Endothelial cell of umbilical vein (primary cell): ENCODE data around the gene SETBP1. TPM values are rescaled to one million over a fixed set of nuclear protein-coding genes. Genes with fewer than 3 reads are reported as not detected.

Experiments used
- BruUV-seq: library from RNA; stranded (reverse); fragments of 400-500 nt; replicated peaks from 2 replicates; lab custom pipeline; 2021; lab: Mats Ljungman, UMichigan
- CTCF ChIA-PET: fragments of 300-600, 350-600 bp; sonication (Branson Sonifier 250); formaldehyde crosslinking; loops from one replicate; lab custom pipeline; 2021; ENCODE audit warnings: antibody characterized with exemption, inconsistent platforms; lab: Charles Lee
- POLR2A ChIA-PET: fragments of 300-600, 350-600 bp; sonication (Branson Sonifier 250); formaldehyde crosslinking; loops from one replicate; lab custom pipeline; 2021; ENCODE audit warnings: antibody characterized with exemption, inconsistent platforms; lab: Charles Lee
- DNase-seq: peaks from one replicate; pipeline ENCODE4 v3.0.0-alpha.2; 2011; ENCODE audit warnings: low read depth, low spot score
- FAIRE-seq: peaks from 2 replicates; lab custom pipeline; 2011; peaks lifted over from hg19 to GRCh38; lab: Jason Lieb, UNC
- H2AFZ ChIP-seq: 2 replicates; pipeline ENCODE4 v1.6.0; 2012; ENCODE audit warnings: low read depth, low read length, control low read depth, inconsistent platforms
- H3K27ac ChIP-seq: 2 replicates; pipeline ENCODE4 v1.5.1; 2011; ENCODE audit warnings: low read depth, mild to moderate bottlenecking, control low read depth, low read length, moderate library complexity; ENCODE audit not compliant: insufficient read depth
- H3K27me3 ChIP-seq, 2 experiments: 2 replicates each; pipeline versions ENCODE4 v1.6.0 to v1.6.1; 2011; ENCODE audit warnings: low read length in 2 of 2, mixed read lengths in 1 of 2; ENCODE audit not compliant: control insufficient read depth in 2 of 2, insufficient read depth in 2 of 2
- H3K36me3 ChIP-seq, 2 experiments: 2 replicates in 1 of 2; 3 replicates in 1 of 2; pipeline ENCODE4 v1.5.1; 2011; ENCODE audit warnings: low read length in 2 of 2, mild to moderate bottlenecking in 1 of 2, moderate library complexity in 1 of 2; ENCODE audit not compliant: control insufficient read depth in 2 of 2, insufficient read depth in 2 of 2; ENCODE audit errors: extremely low read depth in 1 of 2
- H3K4me1 ChIP-seq: 3 replicates; pipeline ENCODE4 v1.5.1; 2011; ENCODE audit warnings: mild to moderate bottlenecking, low read length; ENCODE audit not compliant: control insufficient read depth, insufficient read depth; ENCODE audit errors: extremely low read depth
- H3K4me2 ChIP-seq: 2 replicates; pipeline ENCODE4 v1.6.1; 2011; ENCODE audit warnings: low read length, control low read depth, mixed read lengths; ENCODE audit not compliant: insufficient read depth
- H3K4me3 ChIP-seq, 3 experiments: fragments of 200-600 bp in 1 of 3; sonication (generic), shearing (Covaris generic) in 1 of 3; replicated peaks in 1 of 3; 2 replicates each; pipeline ENCODE4 v1.5.1; 2011 to 2016; ENCODE audit warnings: control low read depth in 3 of 3, low read length in 3 of 3, mild to moderate bottlenecking in 2 of 3, inconsistent platforms in 1 of 3, low read depth in 1 of 3, moderate library complexity in 1 of 3; ENCODE audit not compliant: insufficient read depth in 1 of 3
- H3K79me2 ChIP-seq: 2 replicates; pipeline ENCODE4 v1.6.0; 2012; ENCODE audit warnings: low read length, inconsistent platforms; ENCODE audit not compliant: control insufficient read depth, insufficient read depth
- H3K9ac ChIP-seq: replicated peaks from 2 replicates; pipeline ENCODE3; 2011; ENCODE audit warnings: low read length, control low read depth; ENCODE audit not compliant: insufficient read depth; ENCODE audit errors: extremely low read depth
- H3K9me1 ChIP-seq: replicated peaks from 3 replicates; pipeline ENCODE4 v1.6.0; 2011; ENCODE audit warnings: mild to moderate bottlenecking, low read length; ENCODE audit not compliant: control insufficient read depth, insufficient read depth; ENCODE audit errors: extremely low read depth
- H3K9me3 ChIP-seq: replicated peaks from 2 replicates; pipeline ENCODE4 v1.5.1; 2012; ENCODE audit warnings: low read length, inconsistent platforms; ENCODE audit not compliant: control insufficient read depth, insufficient read depth
- H4K20me1 ChIP-seq: replicated peaks from 2 replicates; pipeline ENCODE3; 2011; ENCODE audit warnings: mild to moderate bottlenecking, low read length; ENCODE audit not compliant: control insufficient read depth, insufficient read depth; ENCODE audit errors: extremely low read depth
- CTCF ChIP-seq, 2 donors: IDR thresholded peaks; 1 replicate in 1 of 2; 2 replicates in 1 of 2; pipeline ENCODE4 v1.5.1; 2011; ENCODE audit warnings: low read length in 2 of 2, mild to moderate bottlenecking in 2 of 2, moderate library complexity in 2 of 2, control low read depth in 1 of 2, inconsistent platforms in 1 of 2, low read depth in 1 of 2; ENCODE audit not compliant: insufficient read depth in 1 of 2; ENCODE audit errors: extremely low read depth in 1 of 2
- EZH2 ChIP-seq: IDR thresholded peaks from 2 replicates; pipeline ENCODE4 v1.6.1; 2012; ENCODE audit warnings: borderline replicate concordance, low read depth, mild to moderate bottlenecking, moderate library complexity, low read length, inconsistent platforms; ENCODE audit not compliant: severe bottlenecking
- FOS ChIP-seq: IDR thresholded peaks from 2 replicates; pipeline ENCODE4 v1.6.1; 2011; ENCODE audit warnings: mild to moderate bottlenecking, low read length, moderate library complexity, borderline replicate concordance; ENCODE audit not compliant: insufficient read depth
- GATA2 ChIP-seq: IDR thresholded peaks from 2 replicates; pipeline ENCODE4 v1.7.0; 2011; ENCODE audit warnings: low read depth, mild to moderate bottlenecking, moderate library complexity, mixed read lengths, low read length; ENCODE audit not compliant: insufficient read length, insufficient read depth
- JUN ChIP-seq: IDR thresholded peaks from 2 replicates; pipeline ENCODE4 v1.6.1; 2011; ENCODE audit warnings: borderline replicate concordance, low read depth; ENCODE audit not compliant: insufficient read length, insufficient read depth
- MAX ChIP-seq: IDR thresholded peaks from 2 replicates; pipeline ENCODE4 v1.6.1; 2011; ENCODE audit not compliant: insufficient read depth, insufficient read length
- MYC ChIP-seq: IDR thresholded peaks from one replicate; pipeline ENCODE4 v1.6.1; 2011; ENCODE audit warnings: mild to moderate bottlenecking, low read depth, low read length
- POLR2A ChIP-seq: IDR thresholded peaks from 2 replicates; pipeline ENCODE4 v1.6.1; 2012; ENCODE audit warnings: low read depth, mild to moderate bottlenecking, control low read depth, low read length
- POLR2AphosphoS5 ChIP-seq: IDR thresholded peaks from 2 replicates; pipeline ENCODE4 v1.6.1; 2012; ENCODE audit warnings: low read depth, mild to moderate bottlenecking, control low read depth, low read length, moderate library complexity; ENCODE audit not compliant: insufficient read depth
- dilution Hi-C: fragments of 300-500 bp; cut with MboI; formaldehyde crosslinking; loops from one replicate; pipeline ENCODE4 v1.15.0; 2019; ENCODE audit warnings: low sequenced_read_pairs; ENCODE audit not compliant: extremely low pct_ligation_motif_present
- intact Hi-C: fragments of 100-400 bp; cut with micrococcal nuclease; formaldehyde crosslinking; loops from one replicate; pipeline ENCODE4 v1.10.0; 2022
- polyA plus RNA-seq, 4 experiments: library from polyadenylated mRNA; depleted of rRNA in 3 of 4; stranded (reverse) in 3 of 4; unstranded in 1 of 4; fragments of >200 nt; gene quantifications; 2 replicates each; pipeline versions ENCODE4 v1.2.1 to v1.2.3, GENCODE V29; 2011 to 2012; ENCODE audit warnings: missing spikeins in 1 of 4
- total RNA-seq: library from RNA; stranded (reverse); gene quantifications from 2 replicates; pipeline ENCODE4 v1.2.3, GENCODE V29; 2021

The SETBP1 gene
- total and polyA plus RNA-seq, 2 donors (not counting 3 experiments of a cell fraction or from before 2014, with no cell fraction given), result 0.76 to 3.1 TPM

- no peak overlapping the region for H3K27ac ChIP-seq
- intact Hi-C loops, result no loop called here
- H4K20me1 ChIP-seq, result no peaks in the 10 kb centered on the region
- H3K9me3 ChIP-seq, result no peaks in the 10 kb centered on the region
- dilution Hi-C loops, result no loop called here
- FAIRE-seq, result no peak
- H3K9ac ChIP-seq, result no peak overlapping the region
- DNase-seq, result no peak
- no peak overlapping the region for H3K4me2 ChIP-seq
- no peaks in the 10 kb centered on the region for H3K9me1 ChIP-seq
- no peaks in the 10 kb centered on the region for H3K27me3 ChIP-seq
- ChIA-PET CTCF (no interaction called here), POLR2A (no interaction called here)
- H3K79me2 ChIP-seq, result no peaks in the 10 kb centered on the region
- no peak overlapping the region for H3K4me3 ChIP-seq
- no peaks in the 10 kb centered on the region for H3K4me1 ChIP-seq
- no peaks in the 10 kb centered on the region for H3K36me3 ChIP-seq
- no TSS peak for BruUV-seq
- no peak overlapping the region for H2AFZ ChIP-seq
- TF ChIP-seq FOS (no peak), JUN (no peak), GATA2 (no peak), MYC (no peak), POLR2AphosphoS5 (no peak), POLR2A (no peak), CTCF (IDR thresholded peaks at IDR 0.05; ENCODE audit: extremely low read depth in 1 of 2, insufficient read depth in 1 of 2, low read depth in 1 of 2, low read length in 2 of 2) (no peak), EZH2 (no peak), MAX (no peak)
Measured at GRCh38 chr18:44912740-44913478, 232.2 kb downstream of the SETBP1 start.
